Choroid plexus epithelial cell (primary cell): Measurements from ENCODE around the gene CNTD1.
"Not testable (repeated sequence)": the region's sequence is repeated elsewhere in the genome, so short reads cannot be mapped to it uniquely, and the experiment has no call there.

Source experiments
- DNase-seq: peaks from one replicate; pipeline ENCODE4 v3.0.0-alpha.2; 2010; ENCODE audit warnings: low read depth
- H3K4me3 ChIP-seq: 2 replicates; pipeline ENCODE4 v1.5.1; 2011; ENCODE audit warnings: low read depth, mild to moderate bottlenecking, control low read depth, low read length, moderate library complexity
- TF ChIP-seq, protein P1 (sequence below): conservative IDR thresholded peaks from 2 replicates; pipeline ENCODE4 v1.5.1; 2011; ENCODE audit warnings: low read depth, mild to moderate bottlenecking, control low read depth, inconsistent platforms, low read length, moderate library complexity

The CNTD1 gene

DNA sequence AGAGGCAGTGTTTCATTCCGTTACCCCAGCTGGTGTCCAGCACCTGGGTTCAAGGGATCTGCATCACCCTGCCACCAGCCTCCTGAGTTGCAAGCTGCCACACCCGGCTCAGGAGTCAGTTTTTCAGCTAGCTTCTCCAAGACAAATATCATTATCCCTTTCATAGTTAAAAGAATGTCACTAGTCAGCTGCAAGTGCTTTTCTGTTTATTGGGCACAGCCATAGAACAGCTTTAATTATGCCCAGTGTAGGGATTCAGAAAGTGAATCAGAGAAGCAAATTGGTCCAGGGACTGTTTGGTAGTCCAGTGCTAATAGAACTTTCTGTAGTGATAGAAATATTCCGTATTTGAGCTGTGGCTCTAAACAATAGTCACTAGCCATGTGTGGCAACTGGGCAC lies 49.4 kb downstream of the CNTD1 start:
- H3K4me3 ChIP-seq, result no peak overlapping the region
- TF ChIP-seq, protein P1, sequence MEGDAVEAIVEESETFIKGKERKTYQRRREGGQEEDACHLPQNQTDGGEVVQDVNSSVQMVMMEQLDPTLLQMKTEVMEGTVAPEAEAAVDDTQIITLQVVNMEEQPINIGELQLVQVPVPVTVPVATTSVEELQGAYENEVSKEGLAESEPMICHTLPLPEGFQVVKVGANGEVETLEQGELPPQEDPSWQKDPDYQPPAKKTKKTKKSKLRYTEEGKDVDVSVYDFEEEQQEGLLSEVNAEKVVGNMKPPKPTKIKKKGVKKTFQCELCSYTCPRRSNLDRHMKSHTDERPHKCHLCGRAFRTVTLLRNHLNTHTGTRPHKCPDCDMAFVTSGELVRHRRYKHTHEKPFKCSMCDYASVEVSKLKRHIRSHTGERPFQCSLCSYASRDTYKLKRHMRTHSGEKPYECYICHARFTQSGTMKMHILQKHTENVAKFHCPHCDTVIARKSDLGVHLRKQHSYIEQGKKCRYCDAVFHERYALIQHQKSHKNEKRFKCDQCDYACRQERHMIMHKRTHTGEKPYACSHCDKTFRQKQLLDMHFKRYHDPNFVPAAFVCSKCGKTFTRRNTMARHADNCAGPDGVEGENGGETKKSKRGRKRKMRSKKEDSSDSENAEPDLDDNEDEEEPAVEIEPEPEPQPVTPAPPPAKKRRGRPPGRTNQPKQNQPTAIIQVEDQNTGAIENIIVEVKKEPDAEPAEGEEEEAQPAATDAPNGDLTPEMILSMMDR, result no peak
- no peak for DNase-seq

DNA sequence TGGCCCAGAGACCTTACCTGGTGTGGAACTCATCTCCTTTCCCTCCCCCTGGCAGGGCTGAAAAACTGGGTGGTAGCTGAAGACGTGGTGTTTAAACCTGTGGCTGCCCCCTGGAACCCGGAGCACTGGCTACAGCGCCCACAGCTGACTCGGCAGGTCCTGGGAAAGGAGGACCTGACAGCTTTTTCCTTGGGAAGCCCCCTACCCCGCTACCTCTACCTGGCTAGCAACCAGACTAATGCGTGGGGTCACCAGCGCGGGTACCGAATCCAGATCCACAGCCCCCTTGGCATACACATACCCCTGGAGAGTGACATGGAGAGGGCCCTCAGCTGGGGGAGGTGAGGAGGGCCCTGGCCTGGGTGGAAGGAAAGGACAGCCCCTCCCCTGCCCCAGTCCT lies 50.4 kb downstream of the CNTD1 start:
- TF ChIP-seq, protein P1, result no peak
- DNase-seq, result no peak
- no peak overlapping the region for H3K4me3 ChIP-seq

DNA sequence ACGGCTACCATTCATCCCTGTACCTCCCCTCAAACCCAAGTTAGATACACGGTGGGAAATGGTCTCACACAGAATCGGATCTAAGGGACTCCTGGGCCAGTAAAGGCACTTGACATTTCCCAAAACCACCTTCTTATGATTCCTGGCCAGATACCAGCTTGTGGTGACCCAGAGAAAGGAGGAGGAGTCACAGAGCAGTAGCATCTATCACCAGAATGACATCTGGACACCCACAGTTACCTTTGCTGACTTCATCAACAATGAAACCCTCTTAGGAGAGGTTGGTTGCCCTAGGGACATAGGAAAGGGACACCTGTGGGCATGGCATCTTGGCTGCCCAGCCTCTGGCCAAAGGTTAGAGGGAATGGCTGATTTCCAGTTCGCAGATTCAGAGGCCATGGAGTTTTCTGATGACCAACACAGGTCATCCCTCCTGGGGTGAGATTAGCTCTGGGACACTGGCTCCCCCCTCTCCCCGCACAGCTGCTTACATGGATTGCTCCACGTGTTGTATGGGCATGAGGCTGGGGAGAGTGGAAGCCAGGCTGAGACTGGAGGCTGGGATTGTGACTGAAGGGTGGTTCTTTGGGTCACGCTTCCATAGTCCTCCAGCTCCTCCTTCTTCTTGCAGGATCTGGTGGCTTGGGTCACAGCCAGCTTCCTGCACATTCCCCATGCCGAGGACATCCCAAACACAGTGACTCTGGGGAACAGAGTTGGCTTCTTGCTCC lies 51.0 kb downstream of the CNTD1 start:
- TF ChIP-seq, protein P1, result no peak
- no peak overlapping the region for H3K4me3 ChIP-seq
- DNase-seq, result no peak

DNA sequence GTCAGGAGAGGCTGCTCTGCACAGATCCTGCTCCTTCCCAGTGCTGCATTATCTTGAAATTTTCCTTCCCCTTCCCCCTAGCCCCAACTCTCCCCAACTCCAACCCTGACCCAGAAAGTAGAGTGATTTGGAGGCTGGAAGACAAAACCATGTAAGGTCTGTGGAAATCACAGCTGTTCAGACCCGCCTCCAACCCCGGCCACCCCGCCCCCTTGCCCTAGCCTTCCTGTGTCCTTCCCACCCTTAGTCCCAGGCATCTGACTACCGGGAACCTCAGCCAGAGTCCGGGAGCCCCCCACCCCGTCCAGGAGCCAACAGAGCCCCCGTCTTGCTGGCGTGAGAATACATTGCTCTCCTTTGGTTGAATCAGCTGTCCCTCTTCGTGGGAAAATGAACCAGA lies 52.3 kb downstream of the CNTD1 start, which contains the start of gene AOC3:
Gene AOC3, plus strand, starts transcription at position 246 of the 400 bp plus-strand sequence. Its CDS starts 145 bp downstream, at position 391.
- no peak for DNase-seq
- TF ChIP-seq, protein P1, result no peak
- no peak within 1 kb of the TSS for H3K4me3 ChIP-seq

DNA sequence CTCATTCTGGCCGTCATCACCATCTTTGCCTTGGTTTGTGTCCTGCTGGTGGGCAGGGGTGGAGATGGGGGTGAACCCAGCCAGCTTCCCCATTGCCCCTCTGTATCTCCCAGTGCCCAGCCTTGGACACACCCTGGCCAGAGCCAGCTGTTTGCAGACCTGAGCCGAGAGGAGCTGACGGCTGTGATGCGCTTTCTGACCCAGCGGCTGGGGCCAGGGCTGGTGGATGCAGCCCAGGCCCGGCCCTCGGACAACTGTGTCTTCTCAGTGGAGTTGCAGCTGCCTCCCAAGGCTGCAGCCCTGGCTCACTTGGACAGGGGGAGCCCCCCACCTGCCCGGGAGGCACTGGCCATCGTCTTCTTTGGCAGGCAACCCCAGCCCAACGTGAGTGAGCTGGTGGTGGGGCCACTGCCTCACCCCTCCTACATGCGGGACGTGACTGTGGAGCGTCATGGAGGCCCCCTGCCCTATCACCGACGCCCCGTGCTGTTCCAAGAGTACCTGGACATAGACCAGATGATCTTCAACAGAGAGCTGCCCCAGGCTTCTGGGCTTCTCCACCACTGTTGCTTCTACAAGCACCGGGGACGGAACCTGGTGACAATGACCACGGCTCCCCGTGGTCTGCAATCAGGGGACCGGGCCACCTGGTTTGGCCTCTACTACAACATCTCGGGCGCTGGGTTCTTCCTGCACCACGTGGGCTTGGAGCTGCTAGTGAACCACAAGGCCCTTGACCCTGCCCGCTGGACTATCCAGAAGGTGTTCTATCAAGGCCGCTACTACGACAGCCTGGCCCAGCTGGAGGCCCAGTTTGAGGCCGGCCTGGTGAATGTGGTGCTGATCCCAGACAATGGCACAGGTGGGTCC lies 52.9 kb downstream of the CNTD1 start:
- not testable (repeated sequence) for H3K4me3 ChIP-seq, DNase-seq

DNA sequence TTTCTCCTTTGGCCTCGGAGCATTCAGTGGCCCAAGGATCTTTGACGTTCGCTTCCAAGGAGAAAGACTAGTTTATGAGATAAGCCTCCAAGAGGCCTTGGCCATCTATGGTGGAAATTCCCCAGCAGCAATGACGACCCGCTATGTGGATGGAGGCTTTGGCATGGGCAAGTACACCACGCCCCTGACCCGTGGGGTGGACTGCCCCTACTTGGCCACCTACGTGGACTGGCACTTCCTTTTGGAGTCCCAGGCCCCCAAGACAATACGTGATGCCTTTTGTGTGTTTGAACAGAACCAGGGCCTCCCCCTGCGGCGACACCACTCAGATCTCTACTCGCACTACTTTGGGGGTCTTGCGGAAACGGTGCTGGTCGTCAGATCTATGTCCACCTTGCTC lies 53.7 kb downstream of the CNTD1 start:
- DNase-seq, result no peak
- no peak overlapping the region for H3K4me3 ChIP-seq
- TF ChIP-seq, protein P1, result no peak

DNA sequence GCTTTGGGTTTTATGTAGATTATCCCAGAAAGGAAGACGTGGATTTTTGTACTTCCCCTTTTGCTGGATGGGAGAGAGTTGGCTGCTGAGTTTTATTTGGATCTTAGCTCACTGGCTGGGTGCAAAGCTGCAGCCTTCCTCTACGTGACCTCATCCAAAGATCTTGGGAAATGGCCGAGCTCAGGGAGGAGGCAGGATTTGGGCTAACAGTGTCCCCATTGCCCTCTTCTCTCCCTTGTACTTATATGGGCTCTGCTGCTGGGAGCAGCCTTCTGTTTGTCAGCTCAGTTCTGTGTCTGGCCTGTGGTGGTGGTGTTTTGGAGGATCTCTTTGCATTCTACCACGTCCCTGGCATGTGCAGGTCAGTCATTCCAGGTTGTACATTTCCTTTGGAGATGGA lies 54.3 kb downstream of the CNTD1 start:
- TF ChIP-seq, protein P1, result no peak
- H3K4me3 ChIP-seq, result no peak overlapping the region
- DNase-seq, result no peak
